WTC11 (cell line): Measurements from ENCODE around the gene TTLL3. TPM values are rescaled to one million over a fixed set of nuclear protein-coding genes. Genes with fewer than 3 reads are reported as not detected.

Experiments used
- ATAC-seq: fragments of 200-7000 bp; cut with Tn5 transposase; 2 replicates; pipeline ENCODE4 v1.10.0; 2021; ENCODE audit warnings: mild to moderate bottlenecking, moderate library complexity
- CTCF ChIA-PET: fragments of 300-600 bp; sonication (Branson Sonifier 250); formaldehyde crosslinking; loops from one replicate; lab custom pipeline; 2021; ENCODE audit warnings: antibody characterized with exemption; lab: Charles Lee
- POLR2A ChIA-PET: fragments of 350-600 bp; sonication (Branson Sonifier 250); formaldehyde crosslinking; loops from one replicate; lab custom pipeline; 2021; ENCODE audit warnings: antibody characterized with exemption; lab: Charles Lee
- DNase-seq: peaks from one replicate; pipeline ENCODE4 v3.0.0; 2021; ENCODE audit warnings: low spot score
- H3K27ac Mint-ChIP-seq: 2 replicates; pipeline ENCODE4 v1.8.0; 2021; ENCODE audit warnings: mixed read lengths
- H3K27me3 Mint-ChIP-seq: 2 replicates; pipeline ENCODE4 v1.8.0; 2021; ENCODE audit warnings: low read depth, mild to moderate bottlenecking, moderate library complexity, mixed read lengths
- H3K36me3 Mint-ChIP-seq: 2 replicates; pipeline ENCODE4 v1.8.0; 2021; ENCODE audit warnings: mixed read lengths
- H3K4me1 Mint-ChIP-seq: 2 replicates; pipeline ENCODE4 v1.8.0; 2022; ENCODE audit warnings: mixed read lengths
- H3K4me3 Mint-ChIP-seq: 2 replicates; pipeline ENCODE4 v1.8.0; 2021; ENCODE audit warnings: mild to moderate bottlenecking, moderate library complexity, mixed read lengths
- H3K9me3 Mint-ChIP-seq: 2 replicates; pipeline ENCODE4 v1.8.0; 2021; ENCODE audit warnings: mixed read lengths
- ATF1 ChIP-seq: sonication (generic); formaldehyde crosslinking; IDR thresholded peaks from 2 replicates; pipeline ENCODE4 v1.8.1; 2023; ENCODE audit warnings: mild to moderate bottlenecking, moderate library complexity, missing genetic modification reagents
- CREB1 ChIP-seq: sonication (generic); formaldehyde crosslinking; IDR thresholded peaks from 2 replicates; pipeline ENCODE4 v1.8.0; 2023; ENCODE audit warnings: mild to moderate bottlenecking, missing genetic modification reagents
- ELF4 ChIP-seq: sonication (generic); formaldehyde crosslinking; IDR thresholded peaks from 2 replicates; pipeline ENCODE4 v1.8.1; 2022; ENCODE audit warnings: low read depth, mild to moderate bottlenecking, moderate library complexity, missing genetic modification reagents
- ESRRA ChIP-seq: sonication (generic); formaldehyde crosslinking; IDR thresholded peaks from 2 replicates; pipeline ENCODE4 v1.8.1; 2022; ENCODE audit warnings: mild to moderate bottlenecking, missing genetic modification reagents, borderline replicate concordance
- FOXP4 ChIP-seq: sonication (generic); formaldehyde crosslinking; IDR thresholded peaks from 2 replicates; pipeline ENCODE4 v1.8.0; 2022; ENCODE audit warnings: mild to moderate bottlenecking, missing genetic modification reagents
- JAZF1 ChIP-seq: fragments of 250-450 bp; sonication (Bioruptor Pico); IDR thresholded peaks from 2 replicates; pipeline ENCODE4 v1.9.0; 2021; ENCODE audit warnings: moderate library complexity, mild to moderate bottlenecking, inconsistent platforms
- KAT7 ChIP-seq: sonication (generic); formaldehyde crosslinking; IDR thresholded peaks from 2 replicates; pipeline ENCODE4 v1.8.1; 2023; ENCODE audit warnings: missing genetic modification reagents, mild to moderate bottlenecking, borderline replicate concordance
- MLX ChIP-seq: sonication (generic); formaldehyde crosslinking; IDR thresholded peaks from 2 replicates; pipeline ENCODE4 v1.8.1; 2023; ENCODE audit warnings: mild to moderate bottlenecking, missing genetic modification reagents, moderate library complexity
- NFYB ChIP-seq: sonication (generic); formaldehyde crosslinking; conservative IDR thresholded peaks from 2 replicates; pipeline ENCODE4 v1.8.0; 2022; ENCODE audit warnings: low read depth, missing genetic modification reagents
- NR2C2 ChIP-seq: sonication (generic); formaldehyde crosslinking; IDR thresholded peaks from 2 replicates; pipeline ENCODE4 v1.8.0; 2022; ENCODE audit warnings: mild to moderate bottlenecking, missing genetic modification reagents
- SMAD3 ChIP-seq: sonication (generic); formaldehyde crosslinking; IDR thresholded peaks from 2 replicates; pipeline ENCODE4 v1.8.0; 2022; ENCODE audit warnings: missing genetic modification reagents, mild to moderate bottlenecking, borderline replicate concordance
- TEAD4 ChIP-seq: sonication (generic); formaldehyde crosslinking; IDR thresholded peaks from 2 replicates; pipeline ENCODE4 v1.8.0; 2022; ENCODE audit warnings: mild to moderate bottlenecking, missing genetic modification reagents
- ZNF219 ChIP-seq: sonication (generic); formaldehyde crosslinking; IDR thresholded peaks from 2 replicates; pipeline ENCODE4 v1.8.0; 2023; ENCODE audit warnings: missing genetic modification reagents, mild to moderate bottlenecking, borderline replicate concordance
- ZNF281 ChIP-seq: sonication (generic); formaldehyde crosslinking; IDR thresholded peaks from 2 replicates; pipeline ENCODE4 v1.8.0; 2023; ENCODE audit warnings: mild to moderate bottlenecking, missing genetic modification reagents
- ZNF317 ChIP-seq: sonication (generic); formaldehyde crosslinking; IDR thresholded peaks from 2 replicates; pipeline ENCODE4 v1.8.1; 2023; ENCODE audit warnings: low read depth, mild to moderate bottlenecking, moderate library complexity, missing genetic modification reagents, borderline replicate concordance
- ZNF416 ChIP-seq: fragments of 250-450 bp; sonication (Bioruptor Pico); IDR thresholded peaks from 2 replicates; pipeline ENCODE4 v1.9.0; 2021; ENCODE audit warnings: mild to moderate bottlenecking, inconsistent platforms
- ZNF423 ChIP-seq: fragments of 250-450 bp; sonication (Bioruptor Pico); IDR thresholded peaks from 2 replicates; pipeline ENCODE4 v2.1.2; 2022; ENCODE audit warnings: mild to moderate bottlenecking, moderate library complexity
- ZNF532 ChIP-seq: fragments of 250-450 bp; sonication (Bioruptor Pico); IDR thresholded peaks from 2 replicates; pipeline ENCODE4 v1.9.0; 2021; ENCODE audit warnings: mild to moderate bottlenecking, borderline replicate concordance
- total RNA-seq: library from RNA; stranded (reverse); gene quantifications from 3 replicates; pipeline ENCODE4 v1.2.3, GENCODE V29; 2021

TTLL3 gene
- total RNA-seq, 1 experiment from 2014 or later = 14.7 TPM

- DNase-seq (no peak), ATAC-seq (0 out of 2 replicates have a peak, but pooled peaks have one; percentile 18)
- TF ChIP-seq MLX = no peak
- no peak for TF ChIP-seq ATF1
- no peak for TF ChIP-seq ZNF317 (CRISPR knock-in tag)
- TF ChIP-seq NR2C2 (CRISPR knock-in tag) = no peak
- TF ChIP-seq ZNF219 (CRISPR knock-in tag) = no peak
- TF ChIP-seq ZNF532 (CRISPR knock-in tag) = no peak
- no peak for TF ChIP-seq ZNF281 (CRISPR knock-in tag)
- no peak for TF ChIP-seq SMAD3
- TF ChIP-seq ELF4 (CRISPR knock-in tag) = no peak
- no peak for TF ChIP-seq KAT7
- TF ChIP-seq FOXP4 (CRISPR knock-in tag) = no peak
- no peak for TF ChIP-seq TEAD4 (CRISPR knock-in tag)
- Mint-ChIP-seq H3K9me3 (no peaks in the 10 kb centered on the region), H3K27me3 (peaks cover 5% of the 10 kb centered on the region; the same call in 1 of the 2 replicates), H3K4me1 (no peaks in the 10 kb centered on the region), H3K36me3 (no peaks in the 10 kb centered on the region), H3K4me3 (no peak overlapping the region), H3K27ac (no peak overlapping the region)
- ChIA-PET POLR2A (interaction anchor here (0.7 kb wide), 1 partner anchor 114 kb away, joined by 6 read pairs; no protein-coding TSS in a partner anchor), CTCF (interaction anchor here (0.9 to 1.6 kb wide), 2 partner anchors 56 to 69 kb away, joined by 3 to 4 read pairs; no protein-coding TSS in a partner anchor)
Measured at GRCh38 chr3:9876991-9877390, 66.9 kb downstream of the TTLL3 start.

- Mint-ChIP-seq H3K27ac (no peak overlapping the region), H3K36me3 (no peaks in the 10 kb centered on the region)
- POLR2A ChIA-PET = interaction anchor here (0.6 kb wide), 1 partner anchor 41 kb away, joined by 3 read pairs; no protein-coding TSS in a partner anchor
- TF ChIP-seq ESRRA (CRISPR knock-in tag) = no peak
- TF ChIP-seq ZNF219 (CRISPR knock-in tag) = no peak
- TF ChIP-seq JAZF1 (CRISPR knock-in tag) = no peak
- TF ChIP-seq CREB1 (CRISPR knock-in tag) = no peak
- no peak for TF ChIP-seq ZNF416 (CRISPR knock-in tag)
- no peak for TF ChIP-seq ZNF423 (CRISPR knock-in tag)
- no peak for TF ChIP-seq NFYB (CRISPR knock-in tag)
- TF ChIP-seq, all 79 proteins: peak for 0
- CTCF ChIA-PET = interaction anchor here (1.1 kb wide), 1 partner anchor 55 kb away, joined by 3 read pairs; the partner anchor contains the start of gene CRELD1
- H3K4me1 Mint-ChIP-seq = no peaks in the 10 kb centered on the region
- DNase-seq = no peak
- ATAC-seq = no peak
- peaks cover 5% of the 10 kb centered on the region; the same call in 1 of the 2 replicates for H3K27me3 Mint-ChIP-seq
- H3K9me3 Mint-ChIP-seq = no peaks in the 10 kb centered on the region
- H3K4me3 Mint-ChIP-seq = no peak overlapping the region
Measured at GRCh38 chr3:9878700-9879099, 68.6 kb downstream of the TTLL3 start.
